Keratinocyte (primary cell): ENCODE results near the gene PBX2. TPM values are rescaled to one million over a fixed set of nuclear protein-coding genes. Genes with fewer than 3 reads are reported as not detected.

Source experiments
- DNase-seq: peaks from one replicate; pipeline ENCODE4 v3.0.0-alpha.2; 2011; ENCODE audit warnings: low read depth, missing footprints, low spot score
- FAIRE-seq: peaks from 2 replicates; lab custom pipeline; 2011; peaks lifted over from hg19 to GRCh38; lab: Jason Lieb, UNC
- H2AFZ ChIP-seq: 2 replicates; pipeline ENCODE4 v1.6.0; 2012; ENCODE audit warnings: low read length, control low read depth, inconsistent platforms; ENCODE audit not compliant: control insufficient read depth
- H3K27ac ChIP-seq: 2 replicates; pipeline ENCODE4 v1.5.1; 2011; ENCODE audit warnings: low read length; ENCODE audit not compliant: control insufficient read depth, insufficient read depth
- H3K27me3 ChIP-seq: 3 replicates; pipeline ENCODE4 v1.6.0; 2011; ENCODE audit warnings: low read length; ENCODE audit not compliant: control insufficient read depth, insufficient read depth; ENCODE audit errors: extremely low read depth
- H3K36me3 ChIP-seq, 2 experiments: 2 replicates in 1 of 2; 3 replicates in 1 of 2; pipeline ENCODE4 v1.5.1; 2011; ENCODE audit warnings: low read length in 2 of 2, mild to moderate bottlenecking in 1 of 2; ENCODE audit not compliant: control insufficient read depth in 2 of 2, insufficient read depth in 2 of 2; ENCODE audit errors: extremely low read depth in 1 of 2
- H3K4me1 ChIP-seq: 3 replicates; pipeline ENCODE4 v1.5.1; 2011; ENCODE audit warnings: low read length; ENCODE audit not compliant: control insufficient read depth, insufficient read depth; ENCODE audit errors: extremely low read depth
- H3K4me2 ChIP-seq: 3 replicates; pipeline ENCODE4 v1.6.0; 2011; ENCODE audit warnings: low read depth, low read length; ENCODE audit not compliant: control insufficient read depth, insufficient read depth; ENCODE audit errors: extremely low read depth
- H3K4me3 ChIP-seq, 3 experiments: fragments of 200-600 bp in 1 of 3; sonication (generic) in 1 of 3; 2 replicates in 2 of 3; 3 replicates in 1 of 3; pipeline ENCODE4 v1.5.1; 2011 to 2016; ENCODE audit warnings: low read length in 3 of 3, mild to moderate bottlenecking in 3 of 3, control low read depth in 2 of 3, inconsistent platforms in 1 of 3, low read depth in 1 of 3, mixed read lengths in 1 of 3, mixed run types in 1 of 3, moderate library complexity in 1 of 3; ENCODE audit not compliant: control insufficient read depth in 2 of 3, insufficient read depth in 2 of 3; ENCODE audit errors: extremely low read depth in 1 of 3
- H3K79me2 ChIP-seq: 2 replicates; pipeline ENCODE4 v1.6.0; 2012; ENCODE audit warnings: low read length; ENCODE audit not compliant: control insufficient read depth, insufficient read depth
- H3K9ac ChIP-seq: 3 replicates; pipeline ENCODE4 v1.6.0; 2011; ENCODE audit warnings: low read length; ENCODE audit not compliant: control insufficient read depth, insufficient read depth; ENCODE audit errors: extremely low read depth
- H3K9me1 ChIP-seq: 3 replicates; pipeline ENCODE4 v1.6.0; 2011; ENCODE audit warnings: low read length; ENCODE audit not compliant: control insufficient read depth, insufficient read depth; ENCODE audit errors: extremely low read depth
- H3K9me3 ChIP-seq: 2 replicates; pipeline ENCODE4 v1.5.1; 2012; ENCODE audit warnings: low read depth, low read length; ENCODE audit not compliant: control insufficient read depth
- H4K20me1 ChIP-seq: 3 replicates; pipeline ENCODE4 v1.6.0; 2011; ENCODE audit warnings: low read length; ENCODE audit not compliant: control insufficient read depth, insufficient read depth; ENCODE audit errors: extremely low read depth
- CTCF ChIP-seq, 3 experiments: IDR thresholded peaks in 1 of 3; conservative IDR thresholded peaks in 1 of 3; optimal IDR thresholded peaks in 1 of 3; 2 replicates in 2 of 3; 3 replicates in 1 of 3; pipeline versions ENCODE3 to v1.5.1; 2011; ENCODE audit warnings: low read length in 3 of 3, mild to moderate bottlenecking in 3 of 3, moderate library complexity in 2 of 3, control low read depth in 1 of 3, inconsistent platforms in 1 of 3; ENCODE audit not compliant: insufficient read depth in 2 of 3; ENCODE audit errors: extremely low read depth in 1 of 3
- EZH2 ChIP-seq: IDR thresholded peaks from one replicate; pipeline ENCODE4 v1.6.1; 2012; ENCODE audit warnings: inconsistent platforms, mild to moderate bottlenecking, low read length, moderate library complexity
- dilution Hi-C: fragments of 300-500 bp; cut with MboI; formaldehyde crosslinking; loops from one replicate; pipeline ENCODE4 v1.7.0; 2020; ENCODE audit warnings: low sequenced_read_pairs; ENCODE audit not compliant: extremely low pct_ligation_motif_present
- polyA plus RNA-seq, 5 experiments: library from polyadenylated mRNA; depleted of rRNA in 3 of 5; stranded (reverse) in 3 of 5; stranded (forward) in 1 of 5; unstranded in 1 of 5; fragments of >200 nt; gene quantifications; 1 replicate in 1 of 5; 2 replicates in 3 of 5; 3 replicates in 1 of 5; pipeline versions ENCODE4 v1.2.1 to v1.2.3, GENCODE V29; 2011 to 2012; ENCODE audit warnings: missing spikeins in 2 of 5, low read depth in 1 of 5, low replicate concordance in 1 of 5

The PBX2 gene
- polyA plus RNA-seq, 1 donor (not counting 4 experiments of a cell fraction or from before 2014, with no cell fraction given) = 43.5 TPM

- no peak within 1 kb of the TSS for H3K4me2 ChIP-seq
- dilution Hi-C loops = no loop called here
- no peak for DNase-seq
Measured at GRCh38 chr6:32184084-32184640, 5.8 kb downstream of the PBX2 start, which contains the start of gene AGER. TSS of gene AGER (minus strand) at chr6:32184253. CDS start at chr6:32184222, 31 bp downstream.

GRCh38 chr6:32183483-32184083 lies 6.4 kb downstream of the PBX2 start:
- Histone ChIP-seq H3K9ac (no peak overlapping the region), H3K9me3 (no peaks in the 10 kb centered on the region), H3K79me2 (peaks cover 8% of the 10 kb centered on the region), H3K4me3 (no peak overlapping the region), H3K4me2 (no peak overlapping the region), H2AFZ (no peak overlapping the region), H3K36me3 (peaks cover 18 to 20% of the 10 kb centered on the region in 2 experiments), H3K27ac (no peak overlapping the region), H4K20me1 (no peaks in the 10 kb centered on the region), H3K9me1 (no peaks in the 10 kb centered on the region), H3K4me1 (peaks cover 9% of the 10 kb centered on the region), H3K27me3 (no peaks in the 10 kb centered on the region)
- FAIRE-seq (no peak), DNase-seq (no peak)
- no peak for TF ChIP-seq EZH2
- TF ChIP-seq CTCF (optimal IDR thresholded peaks at IDR 0.05 in 1 of 3, IDR thresholded peaks at IDR 0.05 in 1 of 3, conservative IDR thresholded peaks at IDR 0.05 in 1 of 3; ENCODE audit: extremely low read depth in 1 of 3, insufficient read depth in 2 of 3, low read length in 3 of 3) = no peak
- dilution Hi-C loops = no loop called here

More at GRCh38 chr6:32184084-32184640, 5.8 kb downstream of the PBX2 start, which contains the start of gene AGER:
- no peak within 1 kb of the TSS for H3K9ac ChIP-seq
- H3K4me1 ChIP-seq = peaks cover 6% of the 10 kb centered on the region
- H2AFZ ChIP-seq = no peak within 1 kb of the TSS
- H3K9me3 ChIP-seq = no peaks in the 10 kb centered on the region
- no peaks in the 10 kb centered on the region for H3K27me3 ChIP-seq
- TF ChIP-seq EZH2 (no peak), CTCF (optimal IDR thresholded peaks at IDR 0.05 in 1 of 3, IDR thresholded peaks at IDR 0.05 in 1 of 3, conservative IDR thresholded peaks at IDR 0.05 in 1 of 3; ENCODE audit: extremely low read depth in 1 of 3, insufficient read depth in 2 of 3, low read length in 3 of 3) (no peak)
- no peak within 1 kb of the TSS for H3K27ac ChIP-seq
- peaks cover 18 to 20% of the 10 kb centered on the region in 2 experiments for H3K36me3 ChIP-seq
- H3K9me1 ChIP-seq = no peaks in the 10 kb centered on the region
- H4K20me1 ChIP-seq = no peaks in the 10 kb centered on the region
- no peak within 1 kb of the TSS for H3K4me3 ChIP-seq
- FAIRE-seq = no peak
- peaks cover 8% of the 10 kb centered on the region for H3K79me2 ChIP-seq
